ENCODE results near the gene U2AF2. TPM values are rescaled to one million over a fixed set of nuclear protein-coding genes. Genes with fewer than 3 reads are reported as not detected.

U2AF2 gene
- total RNA-seq, 1 donor from 2014 or later: 275 TPM

- no peaks in the 10 kb centered on the region for H3K27me3 Mint-ChIP-seq
- no peak for TF ChIP-seq CTCF (IDR thresholded peaks at IDR 0.05; ENCODE audit: unreplicated experiment)
- no peak for DNase-seq (ENCODE audit: low spot score, unreplicated experiment)
- H3K9me3 Mint-ChIP-seq (ENCODE audit: low read depth): no peaks in the 10 kb centered on the region
- peaks cover 6% of the 10 kb centered on the region for H3K4me1 Mint-ChIP-seq (ENCODE audit: low read depth)
- H3K27ac Mint-ChIP-seq: no peak overlapping the region
- H3K4me3 Mint-ChIP-seq (ENCODE audit: low read depth): no peak overlapping the region
- peaks cover 6% of the 10 kb centered on the region for H3K36me3 Mint-ChIP-seq (ENCODE audit: insufficient read depth)
Observed at GRCh38 chr19:55686311-55687050, 31.6 kb downstream of the U2AF2 start.

GRCh38 chr19:55687281-55688201, 32.7 kb downstream of the U2AF2 start:
- no peak overlapping the region for H3K4me3 Mint-ChIP-seq (ENCODE audit: low read depth)
- TF ChIP-seq CTCF (IDR thresholded peaks at IDR 0.05; ENCODE audit: unreplicated experiment): no peak
- no peak overlapping the region for H3K27ac Mint-ChIP-seq
- H3K9me3 Mint-ChIP-seq (ENCODE audit: low read depth): no peaks in the 10 kb centered on the region
- peaks cover 6% of the 10 kb centered on the region for H3K36me3 Mint-ChIP-seq (ENCODE audit: insufficient read depth)
- H3K27me3 Mint-ChIP-seq: no peaks in the 10 kb centered on the region
- peaks cover 6% of the 10 kb centered on the region for H3K4me1 Mint-ChIP-seq (ENCODE audit: low read depth)
- no peak for DNase-seq (ENCODE audit: low spot score, unreplicated experiment)

DNA sequence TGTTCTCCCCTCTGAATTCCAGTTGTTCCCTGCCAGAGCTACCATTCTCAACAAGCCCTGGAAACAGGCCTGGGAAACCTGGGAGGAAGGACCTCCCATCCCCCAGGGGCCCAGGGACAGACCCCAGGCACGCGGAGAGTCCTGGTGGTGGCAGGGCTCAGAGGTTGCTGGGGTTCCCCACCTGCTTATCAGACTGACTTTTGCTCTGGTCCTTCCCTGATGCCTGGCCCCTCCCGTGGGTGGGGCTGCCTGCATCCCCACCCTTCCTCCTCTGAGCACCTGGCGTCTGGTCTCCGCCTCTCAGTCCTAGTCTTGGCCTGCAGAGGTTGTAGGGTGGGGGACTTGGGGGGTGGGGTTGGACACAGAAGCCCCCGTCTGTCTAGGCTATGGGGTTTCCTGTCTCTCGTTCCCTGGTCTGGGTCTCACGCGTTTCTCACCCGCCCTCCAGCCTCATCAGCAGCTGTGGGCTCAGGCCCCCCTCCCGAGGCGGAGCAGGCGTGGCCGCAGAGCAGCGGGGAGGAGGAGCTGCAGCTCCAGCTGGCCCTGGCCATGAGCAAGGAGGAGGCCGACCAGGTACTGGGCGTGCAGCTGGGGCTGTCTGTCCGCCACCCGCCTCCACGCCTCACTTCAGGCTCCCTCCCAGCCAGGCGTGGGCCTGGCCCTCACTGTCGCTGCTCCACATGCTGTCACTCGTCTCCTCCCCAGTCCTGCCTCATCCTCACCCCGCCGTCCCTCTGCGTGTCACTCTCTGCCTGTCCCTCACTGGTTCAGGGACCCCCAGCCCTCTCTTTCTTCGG, 33.8 kb downstream of the U2AF2 start:
- Mint-ChIP-seq H3K9me3 (ENCODE audit: low read depth) (no peaks in the 10 kb centered on the region), H3K4me3 (ENCODE audit: low read depth) (no peak overlapping the region), H3K36me3 (ENCODE audit: insufficient read depth) (peaks cover 6% of the 10 kb centered on the region), H3K4me1 (ENCODE audit: low read depth) (peaks cover 5% of the 10 kb centered on the region), H3K27ac (no peak overlapping the region), H3K27me3 (no peaks in the 10 kb centered on the region)
- DNase-seq (ENCODE audit: low spot score, unreplicated experiment): no peak
- TF ChIP-seq CTCF (IDR thresholded peaks at IDR 0.05; ENCODE audit: unreplicated experiment): no peak

GRCh38 chr19:55689411-55690108, 34.7 kb downstream of the U2AF2 start:
- H3K27me3 Mint-ChIP-seq: no peaks in the 10 kb centered on the region
- H3K36me3 Mint-ChIP-seq (ENCODE audit: insufficient read depth): peaks cover 5% of the 10 kb centered on the region
- no peak for TF ChIP-seq CTCF (IDR thresholded peaks at IDR 0.05; ENCODE audit: unreplicated experiment)
- DNase-seq (ENCODE audit: low spot score, unreplicated experiment): no peak
- no peaks in the 10 kb centered on the region for H3K4me1 Mint-ChIP-seq (ENCODE audit: low read depth)
- H3K9me3 Mint-ChIP-seq (ENCODE audit: low read depth): no peaks in the 10 kb centered on the region
- H3K4me3 Mint-ChIP-seq (ENCODE audit: low read depth): no peak overlapping the region
- no peak overlapping the region for H3K27ac Mint-ChIP-seq

Data from progenitor cell of endocrine pancreas (in vitro differentiated cells).